Measurements from ENCODE around the gene ZEB2. TPM values are rescaled to one million over a fixed set of nuclear protein-coding genes. Genes with fewer than 3 reads are reported as not detected.

The ZEB2 gene
- total RNA-seq, 1 donor from 2014 or later: 121 TPM

GRCh38 chr2:144414324-144414845 is 105.5 kb downstream of the ZEB2 start:
- TF ChIP-seq CTCF (IDR thresholded peaks at IDR 0.05; ENCODE audit: partially characterized antibody, unreplicated experiment): no peak
- H3K9me3 Mint-ChIP-seq (ENCODE audit: unreplicated experiment): peaks cover 2% of the 10 kb centered on the region
- H3K36me3 Mint-ChIP-seq (ENCODE audit: unreplicated experiment): peaks cover 16% of the 10 kb centered on the region
- no peaks in the 10 kb centered on the region for H3K27me3 Mint-ChIP-seq (ENCODE audit: unreplicated experiment)
- H3K4me3 Mint-ChIP-seq (ENCODE audit: unreplicated experiment): no peak overlapping the region
- no peak for DNase-seq
- no peak overlapping the region for H3K27ac Mint-ChIP-seq (ENCODE audit: unreplicated experiment)
- peaks cover 6% of the 10 kb centered on the region for H3K4me1 Mint-ChIP-seq (ENCODE audit: low read depth, unreplicated experiment)

GRCh38 chr2:144412709-144413108 is 107.2 kb downstream of the ZEB2 start:
- H3K27me3 Mint-ChIP-seq (ENCODE audit: unreplicated experiment): no peaks in the 10 kb centered on the region
- H3K4me3 Mint-ChIP-seq (ENCODE audit: unreplicated experiment): no peak overlapping the region
- peaks cover 2% of the 10 kb centered on the region for H3K9me3 Mint-ChIP-seq (ENCODE audit: unreplicated experiment)
- no peak for DNase-seq
- H3K4me1 Mint-ChIP-seq (ENCODE audit: low read depth, unreplicated experiment): peaks cover 6% of the 10 kb centered on the region
- H3K36me3 Mint-ChIP-seq (ENCODE audit: unreplicated experiment): peaks cover 16% of the 10 kb centered on the region
- no peak for TF ChIP-seq CTCF (IDR thresholded peaks at IDR 0.05; ENCODE audit: partially characterized antibody, unreplicated experiment)
- no peak overlapping the region for H3K27ac Mint-ChIP-seq (ENCODE audit: unreplicated experiment)

- no peaks in the 10 kb centered on the region for H3K27me3 Mint-ChIP-seq (ENCODE audit: unreplicated experiment)
- H3K27ac Mint-ChIP-seq (ENCODE audit: unreplicated experiment): no peak overlapping the region
- H3K4me3 Mint-ChIP-seq (ENCODE audit: unreplicated experiment): no peak overlapping the region
- DNase-seq: no peak
- no peak for TF ChIP-seq CTCF (IDR thresholded peaks at IDR 0.05; ENCODE audit: partially characterized antibody, unreplicated experiment)
- peaks cover 2% of the 10 kb centered on the region for H3K9me3 Mint-ChIP-seq (ENCODE audit: unreplicated experiment)
- peaks cover 7% of the 10 kb centered on the region for H3K36me3 Mint-ChIP-seq (ENCODE audit: unreplicated experiment)
- peaks cover 9% of the 10 kb centered on the region for H3K4me1 Mint-ChIP-seq (ENCODE audit: low read depth, unreplicated experiment)
Observed at GRCh38 chr2:144411473-144411872, 108.4 kb downstream of the ZEB2 start.

- Mint-ChIP-seq H3K4me1 (ENCODE audit: low read depth, unreplicated experiment) (peaks cover 20% of the 10 kb centered on the region), H3K27ac (ENCODE audit: unreplicated experiment) (no peak overlapping the region), H3K36me3 (ENCODE audit: unreplicated experiment) (no peaks in the 10 kb centered on the region), H3K27me3 (ENCODE audit: unreplicated experiment) (no peaks in the 10 kb centered on the region), H3K9me3 (ENCODE audit: unreplicated experiment) (no peaks in the 10 kb centered on the region), H3K4me3 (ENCODE audit: unreplicated experiment) (no peak overlapping the region)
- no peak for DNase-seq
- TF ChIP-seq CTCF (IDR thresholded peaks at IDR 0.05; ENCODE audit: partially characterized antibody, unreplicated experiment): no peak
Observed at GRCh38 chr2:144409241-144409640, 110.7 kb downstream of the ZEB2 start.

- Mint-ChIP-seq H3K27me3 (ENCODE audit: unreplicated experiment) (peaks cover 6% of the 10 kb centered on the region), H3K27ac (ENCODE audit: unreplicated experiment) (no peak overlapping the region), H3K4me1 (ENCODE audit: low read depth, unreplicated experiment) (peaks cover 28% of the 10 kb centered on the region), H3K36me3 (ENCODE audit: unreplicated experiment) (no peaks in the 10 kb centered on the region), H3K9me3 (ENCODE audit: unreplicated experiment) (peaks cover 12% of the 10 kb centered on the region), H3K4me3 (ENCODE audit: unreplicated experiment) (no peak overlapping the region)
- no peak for TF ChIP-seq CTCF (IDR thresholded peaks at IDR 0.05; ENCODE audit: partially characterized antibody, unreplicated experiment)
- DNase-seq: no peak
Observed at GRCh38 chr2:144407262-144407661, 112.7 kb downstream of the ZEB2 start.
